GM18526 (cell line): ENCODE results near the gene PPARA.
A peak's percentile ranks its signal among the peaks of the same experiment; 100 is the strongest.

ENCODE experiments used
- POLR2A ChIP-seq: IDR thresholded peaks from 3 replicates; pipeline ENCODE4 v1.6.1; 2011; ENCODE audit not compliant: insufficient read length; ENCODE audit errors: extremely low read depth

The PPARA gene

GRCh38 chr22:46233231-46233630 lies 82.9 kb downstream of the PPARA start:
- no peak for TF ChIP-seq POLR2A

GRCh38 chr22:46234969-46235368 lies 84.6 kb downstream of the PPARA start:
- TF ChIP-seq POLR2A, result no peak

- no peak for TF ChIP-seq POLR2A
These were observed 87.3 kb downstream of the PPARA start for GRCh38 chr22:46237453-46238124.

- no peak for TF ChIP-seq POLR2A
These were observed 88.2 kb downstream of the PPARA start for GRCh38 chr22:46238541-46238940.

GRCh38 chr22:46239261-46240048 lies 89.1 kb downstream of the PPARA start:
- TF ChIP-seq POLR2A, result no peak

- no peak for TF ChIP-seq POLR2A
These were observed 89.7 kb downstream of the PPARA start for GRCh38 chr22:46240073-46240472.

- TF ChIP-seq POLR2A, result no peak
These were observed 90.2 kb downstream of the PPARA start for GRCh38 chr22:46240506-46240905.

GRCh38 chr22:46240907-46241306 lies 90.6 kb downstream of the PPARA start:
- no peak for TF ChIP-seq POLR2A

- TF ChIP-seq POLR2A, result no peak
These were observed 91.2 kb downstream of the PPARA start for GRCh38 chr22:46241396-46242007.

GRCh38 chr22:46242076-46242475 lies 91.8 kb downstream of the PPARA start:
- no peak for TF ChIP-seq POLR2A

GRCh38 chr22:46244771-46245170 lies 94.4 kb downstream of the PPARA start:
- no peak for TF ChIP-seq POLR2A

GRCh38 chr22:46245511-46245910 lies 95.2 kb downstream of the PPARA start:
- TF ChIP-seq POLR2A, result no peak

- TF ChIP-seq POLR2A, result no peak
These were observed 95.9 kb downstream of the PPARA start for GRCh38 chr22:46246178-46246577.

- no peak for TF ChIP-seq POLR2A
These were observed 97.2 kb downstream of the PPARA start for GRCh38 chr22:46247443-46247975.

- TF ChIP-seq POLR2A, result peak; percentile 95
These were observed 99.9 kb downstream of the PPARA start, which contains the start of gene CDPF1 for GRCh38 chr22:46250035-46250782. TSS of gene CDPF1 (minus strand) at chr22:46250293. CDS start at chr22:46248284, 2,009 bp downstream.
